AG04450 (cell line): ENCODE measurements around the gene PGM5. TPM values are rescaled to one million over a fixed set of nuclear protein-coding genes. Genes with fewer than 3 reads are reported as not detected.

Experiments used
- CTCF ChIA-PET: fragments of 300-600, 350-600 bp; formaldehyde crosslinking; extraction: SDS; loops from one replicate; lab custom pipeline; 2022; ENCODE audit warnings: antibody characterized with exemption, inconsistent platforms; lab: Charles Lee
- POLR2A ChIA-PET: fragments of 350-600 bp; formaldehyde crosslinking; extraction: SDS; loops from one replicate; lab custom pipeline; 2021; ENCODE audit warnings: antibody characterized with exemption, inconsistent platforms; lab: Yijun Ruan, JAX
- DNase-seq: peaks from one replicate; pipeline ENCODE4 v3.0.0-alpha.2; 2011; ENCODE audit warnings: low read depth, low spot score
- H3K27ac ChIP-seq: one replicate; pipeline ENCODE4 v1.5.1; 2012; ENCODE audit warnings: low read depth, low read length, control low read depth
- H3K27me3 ChIP-seq: one replicate; pipeline ENCODE4 v1.6.0; 2012; ENCODE audit warnings: low read length; ENCODE audit not compliant: control insufficient read depth, insufficient read depth
- H3K4me3 ChIP-seq: 2 replicates; pipeline ENCODE4 v1.5.1; 2011; ENCODE audit warnings: mild to moderate bottlenecking, low read depth, low read length, control low read depth
- H3K9me3 ChIP-seq: 2 replicates; pipeline ENCODE4 v1.5.1; 2012; ENCODE audit warnings: low read length; ENCODE audit not compliant: control insufficient read depth, insufficient read depth
- polyA plus RNA-seq: library from polyadenylated mRNA; depleted of rRNA; stranded (reverse); fragments of >200 nt; gene quantifications from 2 replicates; pipeline ENCODE4 v1.2.3, GENCODE V29; 2011
- TF ChIP-seq, protein P1 (sequence below): IDR thresholded peaks from 2 replicates; pipeline ENCODE4 v1.5.1; 2011; ENCODE audit warnings: low read depth, low read length, control low read depth, inconsistent platforms

PGM5 gene
- polyA plus RNA-seq, 1 experiment, result 5.9 TPM

GRCh38 chr9:68455451-68455850 is 99.0 kb downstream of the PGM5 start:
- TF ChIP-seq, protein P1, sequence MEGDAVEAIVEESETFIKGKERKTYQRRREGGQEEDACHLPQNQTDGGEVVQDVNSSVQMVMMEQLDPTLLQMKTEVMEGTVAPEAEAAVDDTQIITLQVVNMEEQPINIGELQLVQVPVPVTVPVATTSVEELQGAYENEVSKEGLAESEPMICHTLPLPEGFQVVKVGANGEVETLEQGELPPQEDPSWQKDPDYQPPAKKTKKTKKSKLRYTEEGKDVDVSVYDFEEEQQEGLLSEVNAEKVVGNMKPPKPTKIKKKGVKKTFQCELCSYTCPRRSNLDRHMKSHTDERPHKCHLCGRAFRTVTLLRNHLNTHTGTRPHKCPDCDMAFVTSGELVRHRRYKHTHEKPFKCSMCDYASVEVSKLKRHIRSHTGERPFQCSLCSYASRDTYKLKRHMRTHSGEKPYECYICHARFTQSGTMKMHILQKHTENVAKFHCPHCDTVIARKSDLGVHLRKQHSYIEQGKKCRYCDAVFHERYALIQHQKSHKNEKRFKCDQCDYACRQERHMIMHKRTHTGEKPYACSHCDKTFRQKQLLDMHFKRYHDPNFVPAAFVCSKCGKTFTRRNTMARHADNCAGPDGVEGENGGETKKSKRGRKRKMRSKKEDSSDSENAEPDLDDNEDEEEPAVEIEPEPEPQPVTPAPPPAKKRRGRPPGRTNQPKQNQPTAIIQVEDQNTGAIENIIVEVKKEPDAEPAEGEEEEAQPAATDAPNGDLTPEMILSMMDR, result no peak
- H3K9me3 ChIP-seq, result no peaks in the 10 kb centered on the region
- no peak for DNase-seq
- ChIA-PET POLR2A (no interaction called here), CTCF (no interaction called here)
- H3K27ac ChIP-seq, result no peak overlapping the region
- no peak overlapping the region for H3K4me3 ChIP-seq
- no peaks in the 10 kb centered on the region for H3K27me3 ChIP-seq

DNA sequence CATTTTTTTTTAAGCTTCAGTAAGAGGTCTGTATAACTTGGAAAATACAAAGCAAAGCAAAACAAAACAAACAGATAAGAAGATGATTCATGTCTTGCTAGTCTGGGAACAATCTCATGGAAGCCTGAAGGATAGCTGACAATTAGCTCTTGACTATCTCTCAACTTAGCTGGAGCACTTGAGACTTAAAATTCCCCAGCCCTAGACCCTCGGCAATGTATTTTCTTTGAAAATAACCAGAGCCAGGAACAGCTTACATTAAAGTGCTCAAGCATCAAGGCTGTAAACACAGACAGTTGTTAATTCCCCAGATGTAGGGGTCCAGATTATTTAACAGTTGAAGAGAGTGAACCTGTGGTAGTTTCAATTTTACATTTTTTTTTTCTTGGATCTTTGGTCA is 101.4 kb downstream of the PGM5 start:
- Histone ChIP-seq H3K27me3 (no peaks in the 10 kb centered on the region), H3K9me3 (no peaks in the 10 kb centered on the region), H3K4me3 (no peak overlapping the region), H3K27ac (no peak overlapping the region)
- POLR2A ChIA-PET, result no interaction called here
- TF ChIP-seq, protein P1, result no peak
- CTCF ChIA-PET, result no interaction called here
- no peak for DNase-seq

- no peaks in the 10 kb centered on the region for H3K27me3 ChIP-seq
- H3K9me3 ChIP-seq, result no peaks in the 10 kb centered on the region
- TF ChIP-seq, protein P1, result no peak
- ChIA-PET POLR2A (no interaction called here), CTCF (no interaction called here)
- no peak overlapping the region for H3K4me3 ChIP-seq
- H3K27ac ChIP-seq, result no peak overlapping the region
- no peak for DNase-seq
These were observed 102.5 kb downstream of the PGM5 start for GRCh38 chr9:68458918-68459317.

- ChIA-PET POLR2A (interaction anchor here (0.7 kb wide), 1 partner anchor 15 kb away, joined by 3 read pairs; no protein-coding TSS in a partner anchor), CTCF (no interaction called here)
- H3K4me3 ChIP-seq, result no peak overlapping the region
- no peak for DNase-seq
- TF ChIP-seq, protein P1, result no peak
- no peaks in the 10 kb centered on the region for H3K27me3 ChIP-seq
- no peak overlapping the region for H3K27ac ChIP-seq
- no peaks in the 10 kb centered on the region for H3K9me3 ChIP-seq
These were observed 105.8 kb downstream of the PGM5 start for GRCh38 chr9:68462105-68462775.

- no peak for DNase-seq
- Histone ChIP-seq H3K27ac (no peak overlapping the region), H3K27me3 (no peaks in the 10 kb centered on the region), H3K9me3 (no peaks in the 10 kb centered on the region), H3K4me3 (no peak overlapping the region)
- CTCF ChIA-PET, result no interaction called here
- TF ChIP-seq, protein P1, result no peak
- POLR2A ChIA-PET, result no interaction called here
These were observed 113.7 kb downstream of the PGM5 start for GRCh38 chr9:68470067-68470466.
